Peyer's patch (tissue), 4 donors: Measurements from ENCODE around the gene BPIFB1.

Experiments
- CTCF ChIP-seq, 6 experiments: fragments of 450-650 bp in 4 of 6; fragments of 200-600 bp in 2 of 6; sonication (generic) in 1 of 6; IDR thresholded peaks; one replicate each; pipeline ENCODE4 v1.5.1; 2017 to 2019; ENCODE audit warnings: antibody characterized with exemption in 6 of 6, mild to moderate bottlenecking in 3 of 6, moderate library complexity in 1 of 6
- POLR2A ChIP-seq, 2 donors: fragments of 450-650 bp; IDR thresholded peaks; one replicate each; pipeline ENCODE4 v1.5.1; 2017; ENCODE audit warnings: antibody characterized with exemption in 2 of 2, mild to moderate bottlenecking in 2 of 2, moderate library complexity in 2 of 2

- TF ChIP-seq CTCF (IDR thresholded peaks at IDR 0.05) (no peak), POLR2A (IDR thresholded peaks at IDR 0.05) (no peak)
These were observed 39.4 kb downstream of the BPIFB1 start for GRCh38 chr20:33322456-33322855.
